Measurements from ENCODE around the gene TREM2. TPM values are rescaled to one million over a fixed set of nuclear protein-coding genes. Genes with fewer than 3 reads are reported as not detected.

Gene TREM2
- total RNA-seq, 1 donor from 2014 or later: 26.7 TPM

DNA sequence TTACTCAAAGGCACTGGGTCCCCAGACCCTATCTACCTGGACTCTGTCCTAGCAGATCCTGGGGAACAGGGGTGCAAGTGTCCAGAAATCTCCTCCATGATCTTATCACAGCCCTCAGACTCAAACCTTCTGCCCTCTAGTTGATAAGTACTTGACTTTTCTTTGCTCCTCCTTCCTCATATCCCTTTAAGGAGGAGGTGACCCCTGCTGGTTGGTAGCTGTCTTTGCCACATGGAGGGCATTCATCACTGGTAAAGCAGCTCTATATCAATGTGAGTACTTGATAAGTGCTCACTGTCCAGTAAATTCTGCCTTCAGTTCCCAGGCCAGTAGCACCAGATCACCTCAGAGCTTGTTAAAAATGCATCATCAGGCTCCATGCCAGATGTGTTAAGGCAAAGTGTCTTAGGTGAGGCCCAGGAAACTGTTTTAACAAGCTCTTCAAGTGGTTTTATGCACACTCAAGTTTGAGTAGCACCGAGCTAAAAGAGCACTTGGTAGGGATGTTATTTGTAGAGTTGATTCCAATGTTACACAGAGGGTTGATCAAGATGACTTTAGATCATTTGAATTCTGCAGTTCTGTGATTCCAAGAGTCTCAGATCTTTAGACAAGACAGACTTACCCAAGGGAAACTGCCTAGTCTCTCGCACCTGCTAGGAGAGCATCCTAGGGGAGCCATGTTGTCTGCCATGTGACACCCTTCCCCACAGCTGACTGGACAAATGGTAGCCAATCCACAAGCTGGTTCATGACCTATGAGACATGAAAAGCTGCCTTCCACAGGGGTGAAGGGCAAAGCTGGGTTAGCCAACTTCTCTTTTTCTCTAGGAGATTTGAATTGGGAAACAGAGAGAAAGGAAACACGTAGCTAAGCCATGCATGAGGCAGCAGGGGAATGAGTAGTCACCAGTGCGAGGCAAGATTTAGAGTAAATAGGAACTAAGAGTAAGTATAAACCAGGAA, 19.4 kb upstream of the TREM2 start:
- peak; percentile 46 for DNase-seq (ENCODE audit: low spot score)

DNA sequence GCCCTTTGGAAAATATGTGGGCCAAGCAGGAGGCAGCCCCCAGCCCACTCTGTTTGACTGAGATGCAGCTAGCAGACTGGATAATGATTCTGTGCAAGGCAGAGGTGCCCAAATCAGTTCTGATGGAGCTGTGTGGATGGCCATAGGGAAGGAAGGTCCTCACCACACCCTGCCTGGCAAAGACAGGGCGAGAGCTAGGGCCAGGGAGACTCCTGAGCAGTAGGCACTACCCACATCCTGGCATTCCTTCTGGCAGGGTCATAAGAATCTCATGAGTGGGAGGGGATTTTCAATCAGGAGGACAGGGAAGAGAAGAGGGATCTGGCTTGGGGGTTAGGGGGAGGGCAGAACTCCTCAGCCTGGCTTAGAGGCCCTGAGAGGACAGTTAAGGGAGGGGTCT, 18.6 kb upstream of the TREM2 start:
- no peak for DNase-seq (ENCODE audit: low spot score)

DNA sequence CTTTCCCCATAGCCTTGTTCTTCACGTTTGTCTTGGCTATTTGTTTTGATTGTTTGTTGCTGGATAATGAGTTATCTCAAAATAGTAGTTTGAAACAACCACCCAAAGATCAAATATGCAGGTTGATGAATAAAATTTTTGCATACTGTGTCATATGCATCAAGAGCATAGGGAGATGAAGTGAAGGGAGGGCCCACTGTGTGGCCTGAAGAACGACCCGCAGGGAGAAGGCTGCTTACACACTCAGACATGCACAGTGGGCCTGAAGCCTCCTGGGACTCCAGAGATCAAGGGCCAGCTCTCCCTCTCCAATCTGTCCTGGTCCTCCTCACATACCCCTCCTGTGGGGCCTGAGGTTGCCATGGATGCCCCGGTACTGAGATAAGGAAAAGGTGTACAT, 16.2 kb upstream of the TREM2 start:
- DNase-seq (ENCODE audit: low spot score): no peak

DNA sequence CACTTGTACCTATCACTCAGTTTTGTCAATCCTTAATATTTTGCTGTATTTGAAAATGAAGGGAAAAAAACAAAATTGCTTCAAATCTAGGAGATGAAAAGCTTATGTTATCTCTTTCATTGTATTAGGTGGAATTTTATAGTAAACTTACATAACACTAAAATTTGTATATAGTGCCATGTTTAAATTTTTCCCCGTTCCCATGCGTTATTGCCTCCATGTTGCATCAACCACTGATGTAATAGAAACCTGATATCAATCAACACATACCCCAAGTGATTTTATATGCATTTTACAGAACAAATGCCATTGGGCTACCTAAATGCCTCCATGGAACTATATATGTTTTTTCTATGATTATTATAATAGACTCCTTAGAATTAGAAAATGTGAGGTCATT, 14.8 kb upstream of the TREM2 start:
- DNase-seq (ENCODE audit: low spot score): no peak

DNA sequence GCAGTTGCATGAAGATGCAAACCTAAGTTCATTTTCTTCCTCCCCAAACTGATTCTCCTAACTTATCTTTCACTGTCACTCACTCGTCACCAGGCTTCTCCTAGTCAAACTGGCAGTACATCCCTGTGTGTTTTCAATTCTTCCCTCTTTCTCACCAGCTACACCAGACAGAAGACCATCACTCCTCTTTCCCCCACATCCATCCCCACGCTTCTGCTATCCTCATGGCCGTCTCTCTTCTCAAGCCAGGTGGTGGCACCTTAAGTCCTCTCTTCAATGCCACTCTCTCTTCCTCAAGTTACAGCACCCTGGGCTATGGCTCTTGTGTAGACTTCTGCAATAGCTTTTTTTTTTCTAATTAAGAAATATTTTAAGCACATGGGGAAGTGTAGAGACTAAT, 14.4 kb upstream of the TREM2 start:
- DNase-seq (ENCODE audit: low spot score): no peak

DNA sequence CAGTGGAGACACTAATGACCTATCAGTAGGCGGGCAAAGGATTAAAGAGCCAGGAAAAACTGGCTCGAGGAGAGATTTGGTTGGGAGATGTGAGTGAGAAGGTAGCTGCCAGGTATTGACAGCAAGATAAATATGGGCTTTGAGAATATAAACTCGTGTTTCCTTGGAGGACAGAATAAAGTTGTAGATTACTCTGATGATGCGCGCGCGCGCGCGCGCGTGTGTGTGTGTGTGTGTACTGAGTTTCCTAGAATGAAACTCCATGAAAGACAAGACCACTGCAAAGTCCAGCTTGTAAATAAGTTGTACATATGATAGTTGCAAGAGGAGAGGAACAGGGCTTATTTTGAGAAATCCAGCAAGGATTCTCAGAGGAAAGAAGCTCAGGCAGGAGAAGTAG, 13.3 kb upstream of the TREM2 start:
- DNase-seq (ENCODE audit: low spot score): no peak

DNA sequence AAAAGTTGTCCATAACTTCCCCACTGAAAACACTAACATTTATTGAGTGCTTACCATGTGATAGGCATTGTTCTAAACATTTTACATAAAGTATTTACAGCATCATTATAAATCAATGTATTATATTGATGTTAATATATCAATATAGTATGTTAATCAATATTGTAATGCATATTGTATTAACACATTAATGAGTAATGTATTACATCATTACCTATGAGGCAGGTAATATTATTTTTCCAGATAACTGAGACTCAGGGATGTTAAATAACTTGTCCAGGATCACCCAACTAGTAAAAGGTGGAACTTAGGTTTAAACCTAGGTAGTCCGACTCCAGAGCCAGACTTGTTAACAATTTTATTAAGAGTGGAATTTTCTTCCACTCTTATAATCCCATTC, 12.2 kb upstream of the TREM2 start:
- DNase-seq (ENCODE audit: low spot score): no peak

DNA sequence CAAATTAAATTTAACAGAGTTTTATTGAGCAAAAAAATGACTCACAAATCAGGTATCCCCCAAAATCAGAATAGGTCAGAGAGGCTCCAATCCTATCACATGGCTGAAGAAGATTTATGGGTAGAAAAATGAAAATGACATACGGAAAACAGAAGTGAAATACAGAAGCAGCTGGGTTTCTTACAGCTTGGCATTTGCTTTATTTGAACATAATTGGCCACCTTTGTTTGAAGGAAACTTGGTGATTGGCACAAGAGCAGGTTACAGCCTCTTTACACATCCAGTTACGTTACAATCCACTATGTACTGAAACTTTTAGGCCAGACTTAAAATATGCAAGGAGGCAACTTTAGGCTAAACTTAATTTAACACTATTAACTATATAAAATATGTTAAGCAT, 11.7 kb upstream of the TREM2 start:
- DNase-seq (ENCODE audit: low spot score): no peak

DNA sequence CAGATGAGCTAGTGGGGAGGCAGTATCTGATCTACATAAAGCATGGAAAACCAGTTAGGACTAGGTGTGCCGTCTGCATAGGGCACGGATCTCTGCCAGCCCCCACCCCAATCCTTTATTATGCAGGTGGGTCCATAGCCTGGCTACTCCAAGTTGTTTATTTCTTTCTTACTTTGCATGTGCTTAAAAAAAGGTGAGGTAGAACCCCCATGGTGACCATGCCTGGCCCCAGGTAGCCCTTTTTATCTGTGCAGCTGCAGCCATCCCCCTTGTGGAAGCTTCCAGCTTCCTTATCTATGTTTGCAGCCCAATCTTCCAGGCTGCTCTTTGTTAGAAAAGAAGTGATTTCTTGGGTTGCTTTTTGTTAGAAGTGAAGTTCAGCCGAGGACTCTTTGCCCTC, 9.0 kb upstream of the TREM2 start:
- DNase-seq (ENCODE audit: low spot score): no peak

DNA sequence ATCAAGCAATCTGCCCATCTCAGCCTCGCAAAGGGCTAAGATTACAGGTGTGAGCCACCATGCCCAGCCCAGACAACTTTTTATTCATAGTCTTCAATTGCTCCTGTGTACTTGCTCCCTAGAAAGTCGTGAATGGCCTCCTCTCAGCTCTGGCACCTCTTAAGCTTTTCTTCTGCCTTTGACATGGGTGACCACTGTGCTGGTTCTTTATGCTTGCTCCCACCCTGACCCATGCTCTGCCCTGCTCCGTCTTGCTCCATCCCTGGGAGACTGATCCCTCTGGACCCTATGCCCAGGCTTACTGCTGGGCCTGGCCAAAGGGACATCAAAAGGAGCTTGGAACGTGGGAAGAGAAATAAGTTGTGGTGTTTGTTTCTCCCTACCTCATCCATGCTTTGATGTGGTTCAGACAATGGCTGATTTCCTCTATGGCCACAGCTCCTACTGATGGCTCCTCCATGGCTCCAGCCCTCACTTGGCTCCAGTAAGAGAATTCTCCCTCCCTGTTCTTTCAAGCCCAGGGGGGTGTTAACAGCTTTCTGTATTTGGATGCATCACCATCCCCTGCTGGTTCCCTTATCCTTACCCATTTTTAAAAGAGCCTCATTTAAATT, 7.7 kb upstream of the TREM2 start:
- DNase-seq (ENCODE audit: low spot score): no peak

DNA sequence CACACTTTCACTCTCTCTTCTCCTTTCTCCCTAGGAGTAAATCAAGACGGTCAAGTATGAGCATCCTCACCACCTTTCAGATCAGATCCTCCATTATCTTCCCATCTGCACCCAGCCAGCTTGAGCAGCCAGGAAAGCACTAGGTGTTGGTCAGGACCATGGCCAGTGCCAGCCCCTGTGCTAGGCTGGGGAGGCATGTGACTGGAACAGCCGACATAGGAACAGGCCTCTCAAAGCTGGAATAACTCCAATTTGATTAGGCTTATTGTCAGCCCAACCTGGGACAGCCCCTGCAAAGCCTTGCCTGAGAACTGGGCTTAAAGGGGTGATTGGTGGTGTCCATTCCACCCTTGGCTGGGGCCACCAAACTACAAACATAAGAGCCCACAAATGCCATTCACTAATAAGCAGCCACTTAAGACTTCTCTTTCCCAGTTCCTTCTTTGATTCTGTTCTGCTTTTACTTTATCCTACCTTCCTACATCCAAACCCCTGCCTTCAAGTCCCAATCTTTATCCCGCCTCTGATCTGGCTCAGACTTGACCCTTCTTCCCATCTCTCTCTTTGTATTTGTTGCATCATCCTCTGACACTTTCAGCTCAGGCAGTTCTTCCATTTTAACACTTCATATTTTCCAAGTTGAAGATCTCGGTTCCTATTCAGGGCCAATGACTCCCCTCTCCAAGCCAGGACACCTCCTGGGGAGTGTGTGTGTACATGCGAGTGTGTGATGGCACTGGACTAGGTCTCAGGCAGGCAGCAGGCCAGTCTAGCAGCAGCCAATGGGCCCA, 4.5 kb upstream of the TREM2 start:
- no peak for DNase-seq (ENCODE audit: low spot score)

DNA sequence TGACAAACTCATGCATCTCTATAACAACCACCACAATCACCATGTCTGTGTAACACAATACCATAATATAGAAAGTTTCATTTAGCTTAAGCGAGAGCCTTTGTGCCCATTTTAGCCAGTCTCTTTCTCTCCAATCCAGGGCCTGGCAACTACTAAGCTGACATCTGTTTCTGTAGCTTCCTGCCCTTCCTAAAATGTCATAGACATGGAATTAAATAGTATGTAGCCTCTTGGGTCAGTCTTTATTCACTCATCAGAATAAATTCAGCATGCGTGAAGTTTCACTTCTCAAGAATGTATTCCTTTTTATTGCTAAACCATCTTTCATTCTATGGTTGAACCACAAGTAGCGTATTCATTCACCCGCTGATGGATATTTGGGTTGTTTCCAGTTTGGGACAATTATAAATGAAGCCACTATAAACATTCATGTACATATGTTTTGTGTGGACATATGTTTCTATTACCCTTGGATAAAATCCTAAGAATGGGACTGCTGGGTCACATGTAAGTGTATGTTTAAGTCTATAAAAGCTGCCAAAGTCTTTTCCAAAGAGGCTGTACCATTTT, 1.7 kb upstream of the TREM2 start:
- no peak for DNase-seq (ENCODE audit: low spot score)

DNA sequence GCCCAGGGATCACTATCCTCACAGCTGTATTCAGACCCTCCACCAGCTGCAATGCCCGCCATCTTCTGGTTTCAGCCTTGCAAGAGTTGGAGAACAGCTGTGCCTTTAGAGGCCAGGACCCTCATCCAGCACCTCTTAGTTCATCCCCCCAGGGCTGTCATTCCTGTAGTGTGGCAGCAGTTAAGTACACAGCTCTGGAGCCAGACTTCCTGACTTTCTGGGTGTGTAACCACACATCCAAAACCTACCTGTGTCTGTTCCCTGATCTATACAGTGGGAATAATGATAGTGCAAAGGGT, 452 bp upstream of the TREM2 start:
- DNase-seq (ENCODE audit: low spot score): no peak

DNA sequence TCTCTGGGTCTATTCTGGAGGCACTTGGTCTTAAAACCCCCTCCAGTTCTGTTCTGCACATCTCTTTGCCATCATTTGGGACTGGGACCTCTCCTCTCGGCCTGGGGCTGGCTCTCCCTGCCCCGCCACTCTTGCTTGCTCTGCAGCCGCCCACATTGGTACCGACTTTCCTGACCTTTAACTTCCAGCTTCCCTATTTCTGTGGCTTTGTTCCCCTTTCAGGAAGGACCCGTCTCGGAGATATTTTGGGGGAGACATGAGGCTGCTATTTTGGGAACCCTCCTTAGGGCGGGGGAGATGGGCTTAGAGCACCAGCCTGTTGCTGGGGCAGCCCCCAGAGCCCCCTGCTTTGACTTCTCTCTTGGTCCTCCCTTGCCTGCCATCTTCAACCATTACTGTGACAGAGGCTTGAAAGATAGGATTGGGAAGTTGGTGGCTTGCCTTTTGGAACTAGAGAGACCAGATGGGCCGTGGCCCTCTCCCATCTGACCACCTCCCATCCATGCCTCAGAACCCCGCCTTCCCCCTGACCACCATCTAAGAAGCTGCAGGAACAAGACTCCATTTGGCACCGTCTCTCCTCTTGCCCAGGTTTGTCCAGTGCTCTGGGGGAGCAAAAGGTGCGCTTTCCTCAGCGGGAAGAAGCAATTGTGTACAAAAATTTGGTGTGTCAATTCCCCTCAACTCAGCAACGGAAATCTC, 914 bp downstream of the TREM2 start:
- DNase-seq (ENCODE audit: low spot score): no peak

DNA sequence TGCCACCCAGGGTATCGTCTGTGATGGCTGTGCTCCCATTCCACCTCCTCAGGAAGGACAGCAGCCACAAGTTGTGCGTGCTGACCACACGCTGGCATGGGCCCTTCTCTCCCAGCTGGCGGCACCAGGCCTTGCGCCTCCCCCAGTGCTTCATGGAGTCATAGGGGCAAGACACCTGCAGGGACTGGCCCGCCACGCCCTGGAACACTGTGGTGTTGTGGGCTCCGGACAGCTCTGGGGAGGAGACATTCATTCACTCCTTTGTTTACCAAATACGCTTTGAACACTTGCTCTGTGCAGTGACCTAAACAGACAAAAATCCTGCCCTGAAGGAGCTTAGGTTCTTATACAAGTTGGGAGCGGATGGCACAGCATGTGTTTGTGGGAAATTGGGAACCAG, 1.5 kb downstream of the TREM2 start:
- no peak for DNase-seq (ENCODE audit: low spot score)

DNA sequence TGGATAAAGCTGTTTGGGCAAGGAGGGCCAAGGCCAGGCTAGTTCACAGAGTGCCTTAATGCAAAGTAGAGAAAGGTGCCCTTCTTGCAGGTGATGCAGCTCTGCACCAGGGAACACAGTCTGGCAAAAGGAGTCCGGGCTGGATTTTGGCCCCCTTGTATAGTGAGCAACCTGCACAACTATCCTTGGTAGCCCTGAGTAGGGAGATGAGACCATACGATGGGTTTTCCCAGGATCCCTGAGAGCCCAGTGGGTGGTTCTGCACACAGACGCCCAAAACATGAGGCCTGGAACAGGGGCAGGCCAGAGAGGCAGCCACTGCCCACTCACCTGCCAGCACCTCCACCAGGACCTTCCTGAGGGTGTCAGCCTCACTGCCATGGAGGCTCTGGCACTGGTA, 2.0 kb downstream of the TREM2 start:
- no peak for DNase-seq (ENCODE audit: low spot score)

DNA sequence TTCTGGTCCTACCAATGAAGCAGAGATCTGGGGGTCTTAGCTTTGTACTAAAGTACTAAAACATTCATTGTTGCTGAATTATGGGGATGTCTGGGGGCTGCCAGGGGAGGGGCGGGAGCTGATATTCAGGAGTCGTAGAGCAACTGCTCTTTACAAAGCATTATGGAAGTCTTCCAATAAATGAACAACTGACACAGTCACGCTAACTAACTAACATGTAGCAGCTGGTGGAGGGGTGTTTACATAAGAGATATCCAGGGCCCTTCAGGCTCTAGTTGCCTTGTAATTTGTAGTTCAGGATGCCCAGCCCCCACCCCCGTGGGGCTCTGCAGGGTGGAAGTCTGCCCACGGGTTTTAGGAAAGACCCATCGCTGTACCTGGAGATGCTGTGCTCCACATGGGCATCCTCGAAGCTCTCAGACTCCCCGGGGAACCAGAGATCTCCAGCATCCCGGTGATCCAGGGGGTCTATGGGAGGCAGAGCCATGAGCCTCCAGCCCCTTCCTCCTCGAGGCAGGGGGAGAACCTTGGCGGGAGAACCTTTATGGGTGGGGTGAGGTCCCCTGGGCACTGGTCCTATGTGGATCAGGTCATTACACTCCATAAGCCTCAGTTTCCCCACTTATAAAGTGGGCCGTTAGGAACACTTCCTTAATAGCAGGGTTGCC, 3.4 kb downstream of the TREM2 start:
- no peak for DNase-seq (ENCODE audit: low spot score)

DNA sequence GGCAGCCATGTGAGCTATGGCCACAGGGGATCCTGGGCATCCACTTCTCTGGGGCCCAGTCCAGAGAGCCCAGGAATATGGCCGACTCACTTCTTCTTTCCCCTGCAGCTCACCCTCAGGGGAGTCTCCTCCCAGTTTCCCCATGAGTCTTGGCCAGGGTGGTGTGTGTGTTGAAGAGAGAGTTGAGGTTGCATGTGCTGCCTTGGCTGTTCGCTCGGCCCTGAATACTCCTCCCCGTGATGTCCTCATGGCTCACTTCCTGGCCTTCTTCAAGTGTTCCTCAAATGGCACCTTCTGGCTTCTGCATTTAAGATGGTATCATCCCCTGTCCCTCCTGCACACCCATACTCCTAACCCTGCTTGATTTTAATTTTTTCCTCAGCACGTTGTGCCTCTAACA, 5.6 kb downstream of the TREM2 start:
- no peak for DNase-seq (ENCODE audit: low spot score)

DNA sequence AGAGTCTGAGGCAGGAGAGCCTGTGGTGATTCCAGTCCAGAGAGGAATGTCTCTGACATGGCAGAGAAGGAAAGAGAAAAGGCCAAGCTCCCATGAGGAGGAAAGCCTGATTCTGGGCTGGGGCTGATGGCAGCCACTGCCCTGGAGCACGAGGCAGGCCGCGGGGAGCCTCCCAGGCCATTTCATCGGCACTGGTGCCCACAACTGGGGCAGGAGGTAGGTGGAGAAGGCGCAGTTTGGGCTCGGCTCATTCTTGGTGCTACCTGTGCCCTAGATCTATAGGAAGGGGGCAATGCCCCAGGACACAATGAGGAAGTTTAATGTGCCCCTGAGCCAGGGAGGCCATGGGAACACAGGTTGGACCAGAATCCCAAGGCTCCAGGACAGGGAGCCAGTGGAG, 6.1 kb downstream of the TREM2 start:
- no peak for DNase-seq (ENCODE audit: low spot score)

DNA sequence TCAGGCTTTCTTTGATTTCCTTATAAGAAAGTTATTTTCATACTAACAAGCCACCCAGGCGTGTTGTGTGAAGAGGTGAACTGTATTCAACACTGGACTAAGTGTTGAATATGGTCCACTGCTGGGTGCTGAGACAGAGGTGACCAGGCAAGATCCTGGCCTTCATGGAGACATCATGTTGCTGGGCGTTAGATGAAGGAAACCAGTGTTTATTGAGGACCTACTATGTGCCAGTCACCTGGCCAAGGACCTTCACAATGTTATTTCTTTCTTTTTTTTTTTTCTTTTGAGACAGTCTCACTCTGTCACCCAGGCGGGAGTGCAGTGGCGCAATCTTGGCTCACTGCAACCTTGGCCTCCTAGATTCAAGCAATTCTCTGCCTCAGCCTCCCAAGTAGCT, 6.9 kb downstream of the TREM2 start:
- no peak for DNase-seq (ENCODE audit: low spot score)

DNA sequence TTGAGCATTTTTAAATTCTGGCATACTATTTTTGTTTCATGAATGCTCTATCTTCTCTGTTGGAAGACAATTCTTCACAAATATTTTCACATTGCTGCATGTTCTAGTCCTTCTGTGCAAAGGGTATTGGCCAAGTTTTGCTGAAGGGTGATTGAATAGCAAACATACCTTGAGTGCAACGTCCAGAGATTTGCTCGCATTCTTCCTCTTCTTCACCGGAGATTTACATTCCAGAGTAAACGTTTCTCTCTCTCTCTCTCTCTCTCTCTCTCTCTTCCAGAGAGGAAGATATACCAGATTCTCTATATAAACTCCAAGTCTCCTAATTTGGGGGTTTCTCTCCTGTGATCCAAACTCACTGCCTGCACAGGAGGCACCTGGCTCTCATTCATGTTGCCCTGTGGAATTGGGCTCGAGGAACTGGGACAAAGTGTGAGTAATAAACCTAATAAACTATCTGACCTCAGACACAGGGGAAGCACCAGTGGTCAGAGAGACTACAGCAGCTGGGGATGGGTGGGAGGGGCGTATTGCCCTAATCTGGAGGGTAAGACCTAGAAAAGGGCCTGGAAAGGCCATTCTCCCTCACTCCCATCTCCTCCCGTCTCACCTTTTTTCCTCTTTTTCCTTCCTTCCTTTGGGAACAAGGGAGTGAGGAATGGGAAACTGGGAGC, 7.6 kb downstream of the TREM2 start:
- DNase-seq (ENCODE audit: low spot score): no peak

Data from mucosa of gallbladder (tissue), 1 donor.